ENCODE results near the gene SDCCAG8. TPM values are rescaled to one million over a fixed set of nuclear protein-coding genes. Genes with fewer than 3 reads are reported as not detected.
A peak's percentile ranks its signal among the peaks of the same experiment; 100 is the strongest.

SDCCAG8 gene
- polyA plus RNA-seq, 3 donors, result 33.2 to 34.4 (median 33.4) TPM

- peak overlapping the region; percentile 96 for H2AFZ ChIP-seq (ENCODE audit: insufficient read depth, low read depth, low read length, poor library complexity, severe bottlenecking)
- H3K4me3 Mint-ChIP-seq, result peak overlapping the region; percentile 60 to 82
- peaks cover 0 to 3% (median 0%) of the 10 kb centered on the region in 7 donors for H3K9me3 Mint-ChIP-seq
These were observed 239.8 kb downstream of the SDCCAG8 start for GRCh38 chr1:243495442-243496186.

More at GRCh38 chr1:243495442-243496186, 239.8 kb downstream of the SDCCAG8 start:
- Mint-ChIP-seq H3K4me1 (peaks cover 31% of the 10 kb centered on the region), H3K36me3 (peaks cover 16 to 42% of the 10 kb centered on the region in 2 donors), H3K27ac (peak overlapping the region; percentile 95 to 98 (median 98)), H3K27me3 (ENCODE audit: low read depth in 3 of 3) (no peaks in the 10 kb centered on the region)
- Histone ChIP-seq H3K27me3 (ENCODE audit: control insufficient read depth in 2 of 2, insufficient read depth in 2 of 2, low read length in 2 of 2) (no peaks in the 10 kb centered on the region), H3K9ac (ENCODE audit: insufficient read depth, low read length, poor library complexity, severe bottlenecking) (peak overlapping the region; percentile 75), H3K4me2 (replicated peaks; ENCODE audit: extremely low read depth, low read length, poor library complexity, severe bottlenecking) (peak overlapping the region; percentile 64), H3K4me3 (replicated peaks in 1 of 3; ENCODE audit: low read depth in 2 of 3, low read length in 3 of 3) (peak overlapping the region; percentile 5 to 43 (median 17)), H3K27ac (ENCODE audit: low read depth in 1 of 2, low read length in 2 of 2) (peak overlapping the region; percentile 95), H3K36me3 (replicated peaks in 1 of 2; ENCODE audit: control insufficient read depth in 1 of 2, insufficient read depth in 2 of 2, low read length in 2 of 2) (peaks cover 2 to 9% of the 10 kb centered on the region in 2 donors), H3K4me1 (ENCODE audit: control insufficient read depth in 1 of 2, insufficient read depth in 2 of 2, low read length in 2 of 2) (peaks cover 30 to 37% of the 10 kb centered on the region in 2 donors), H3K9me3 (replicated peaks in 1 of 2; ENCODE audit: control insufficient read depth in 1 of 2, insufficient read depth in 1 of 2, low read length in 2 of 2) (no peaks in the 10 kb centered on the region), H3K79me2 (ENCODE audit: insufficient read depth, low read length) (no peaks in the 10 kb centered on the region), H4K20me1 (ENCODE audit: insufficient read depth, low read length) (no peaks in the 10 kb centered on the region)
- TF ChIP-seq CTCF (IDR thresholded peaks at IDR 0.05), result no peak
- WGBS (ENCODE audit: insufficient coverage), result 47% methylated on average over 23 of the region's 24 CpGs
- DNase-seq, result peak; percentile 77 to 87 (median 82)
- intact Hi-C loops (cut with micrococcal nuclease), result loop anchor here in 1 of 2 donors (10.0 kb wide), 1 partner anchor 141 kb away; no protein-coding TSS in a partner anchor

All from CD14-positive monocyte (primary cell).